ENCODE measurements around the gene HES1. TPM values are rescaled to one million over a fixed set of nuclear protein-coding genes. Genes with fewer than 3 reads are reported as not detected.
A peak's percentile ranks its signal among the peaks of the same experiment; 100 is the strongest.

The HES1 gene
- polyA plus RNA-seq, 3 donors, result 0.17 to 66.6 (median 0.26) TPM

GRCh38 chr3:194174980-194175379 is 39.0 kb downstream of the HES1 start:
- no peaks in the 10 kb centered on the region for H3K36me3 ChIP-seq (replicated peaks in 1 of 2; ENCODE audit: control insufficient read depth in 1 of 2, insufficient read depth in 2 of 2, low read length in 2 of 2)
- Mint-ChIP-seq H3K9me3 (peaks cover 0 to 3% (median 0%) of the 10 kb centered on the region in 7 donors), H3K4me1 (peaks cover 3% of the 10 kb centered on the region), H3K27me3 (ENCODE audit: low read depth in 3 of 3) (peaks cover 10 to 14% (median 14%) of the 10 kb centered on the region in 3 donors), H3K4me3 (no peak overlapping the region), H3K27ac (peak overlapping the region in 1 of 7 donors; percentile 42), H3K36me3 (no peaks in the 10 kb centered on the region)
- no peak overlapping the region for H3K4me2 ChIP-seq (replicated peaks; ENCODE audit: extremely low read depth, low read length, poor library complexity, severe bottlenecking)
- no peak for TF ChIP-seq CTCF (IDR thresholded peaks at IDR 0.05)
- H3K27me3 ChIP-seq (ENCODE audit: control insufficient read depth in 2 of 2, insufficient read depth in 2 of 2, low read length in 2 of 2), result no peaks in the 10 kb centered on the region
- intact Hi-C loops (cut with micrococcal nuclease), result no loop called here
- H3K9me3 ChIP-seq (replicated peaks in 1 of 2; ENCODE audit: control insufficient read depth in 1 of 2, insufficient read depth in 1 of 2, low read length in 2 of 2), result no peaks in the 10 kb centered on the region
- H3K4me3 ChIP-seq (replicated peaks in 1 of 3; ENCODE audit: low read depth in 2 of 3, low read length in 3 of 3), result no peak overlapping the region
- H3K9ac ChIP-seq (ENCODE audit: insufficient read depth, low read length, poor library complexity, severe bottlenecking), result no peak overlapping the region
- no peak overlapping the region for H2AFZ ChIP-seq (ENCODE audit: insufficient read depth, low read depth, low read length, poor library complexity, severe bottlenecking)
- WGBS (ENCODE audit: insufficient coverage), result 100% methylated on average over 4 of the region's 6 CpGs
- H3K27ac ChIP-seq (ENCODE audit: low read depth in 1 of 2, low read length in 2 of 2), result no peak overlapping the region
- no peak for DNase-seq
- no peaks in the 10 kb centered on the region for H4K20me1 ChIP-seq (ENCODE audit: insufficient read depth, low read length)
- H3K4me1 ChIP-seq (ENCODE audit: control insufficient read depth in 1 of 2, insufficient read depth in 2 of 2, low read length in 2 of 2), result no peaks in the 10 kb centered on the region
- no peaks in the 10 kb centered on the region for H3K79me2 ChIP-seq (ENCODE audit: insufficient read depth, low read length)

- Mint-ChIP-seq H3K9me3 (peaks cover 0 to 3% (median 0%) of the 10 kb centered on the region in 7 donors), H3K27ac (no peak overlapping the region), H3K4me1 (peaks cover 3% of the 10 kb centered on the region), H3K4me3 (no peak overlapping the region), H3K36me3 (no peaks in the 10 kb centered on the region), H3K27me3 (ENCODE audit: low read depth in 3 of 3) (peaks cover 10 to 15% (median 12%) of the 10 kb centered on the region in 3 donors)
- Histone ChIP-seq H4K20me1 (ENCODE audit: insufficient read depth, low read length) (no peaks in the 10 kb centered on the region), H3K27me3 (ENCODE audit: control insufficient read depth in 2 of 2, insufficient read depth in 2 of 2, low read length in 2 of 2) (no peaks in the 10 kb centered on the region), H3K9me3 (replicated peaks in 1 of 2; ENCODE audit: control insufficient read depth in 1 of 2, insufficient read depth in 1 of 2, low read length in 2 of 2) (no peaks in the 10 kb centered on the region), H3K4me3 (replicated peaks in 1 of 3; ENCODE audit: low read depth in 2 of 3, low read length in 3 of 3) (no peak overlapping the region), H3K36me3 (replicated peaks in 1 of 2; ENCODE audit: control insufficient read depth in 1 of 2, insufficient read depth in 2 of 2, low read length in 2 of 2) (no peaks in the 10 kb centered on the region), H3K79me2 (ENCODE audit: insufficient read depth, low read length) (no peaks in the 10 kb centered on the region), H3K9ac (ENCODE audit: insufficient read depth, low read length, poor library complexity, severe bottlenecking) (no peak overlapping the region), H3K27ac (ENCODE audit: low read depth in 1 of 2, low read length in 2 of 2) (no peak overlapping the region), H2AFZ (ENCODE audit: insufficient read depth, low read depth, low read length, poor library complexity, severe bottlenecking) (no peak overlapping the region), H3K4me1 (ENCODE audit: control insufficient read depth in 1 of 2, insufficient read depth in 2 of 2, low read length in 2 of 2) (no peaks in the 10 kb centered on the region), H3K4me2 (replicated peaks; ENCODE audit: extremely low read depth, low read length, poor library complexity, severe bottlenecking) (no peak overlapping the region)
- no peak for TF ChIP-seq CTCF (IDR thresholded peaks at IDR 0.05)
- WGBS (ENCODE audit: insufficient coverage), result 92% methylated on average over 14 of the region's 18 CpGs
- intact Hi-C loops (cut with micrococcal nuclease), result no loop called here
- no peak for DNase-seq
Measured at GRCh38 chr3:194176274-194176991, 40.5 kb downstream of the HES1 start.

Measured in CD14-positive monocyte (primary cell).